Thyroid gland (tissue), 4 donors: ENCODE data around the gene NKD1.

ENCODE experiments used
- POLR2A ChIP-seq, 2 donors: fragments of 450-650 bp; IDR thresholded peaks; one replicate each; pipeline ENCODE4 v1.6.1; 2017; ENCODE audit warnings: antibody characterized with exemption in 2 of 2, mild to moderate bottlenecking in 2 of 2, moderate library complexity in 1 of 2
- TF ChIP-seq, protein P1 (sequence below), 6 experiments: fragments of 200-600 bp in 3 of 6; fragments of 450-650 bp in 3 of 6; sonication (generic) in 3 of 6; IDR thresholded peaks; one replicate each; pipeline ENCODE4 v1.5.1; 2016 to 2019; ENCODE audit warnings: antibody characterized with exemption in 6 of 6, mild to moderate bottlenecking in 2 of 6, inconsistent platforms in 1 of 6, moderate library complexity in 1 of 6

DNA sequence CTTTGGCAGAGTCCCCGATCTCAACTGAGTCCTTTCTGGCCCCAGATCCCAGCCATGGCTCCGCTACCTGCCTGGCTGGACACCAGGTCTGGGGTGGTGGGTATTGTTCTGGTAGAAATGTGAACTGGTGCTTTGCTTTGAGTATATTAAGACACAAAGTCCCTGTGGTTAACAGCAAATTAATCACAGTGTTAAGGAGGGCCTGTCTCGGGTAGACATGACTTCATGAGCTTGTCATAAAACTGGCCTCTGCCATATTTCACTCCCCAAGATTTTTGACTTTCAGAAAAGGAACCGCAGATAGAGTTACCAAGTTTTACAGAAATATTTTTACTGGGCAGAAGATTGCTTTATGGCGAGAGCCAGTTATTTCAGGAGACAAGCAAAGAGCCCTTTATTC is 19.5 kb downstream of the NKD1 start:
- TF ChIP-seq, protein P1, sequence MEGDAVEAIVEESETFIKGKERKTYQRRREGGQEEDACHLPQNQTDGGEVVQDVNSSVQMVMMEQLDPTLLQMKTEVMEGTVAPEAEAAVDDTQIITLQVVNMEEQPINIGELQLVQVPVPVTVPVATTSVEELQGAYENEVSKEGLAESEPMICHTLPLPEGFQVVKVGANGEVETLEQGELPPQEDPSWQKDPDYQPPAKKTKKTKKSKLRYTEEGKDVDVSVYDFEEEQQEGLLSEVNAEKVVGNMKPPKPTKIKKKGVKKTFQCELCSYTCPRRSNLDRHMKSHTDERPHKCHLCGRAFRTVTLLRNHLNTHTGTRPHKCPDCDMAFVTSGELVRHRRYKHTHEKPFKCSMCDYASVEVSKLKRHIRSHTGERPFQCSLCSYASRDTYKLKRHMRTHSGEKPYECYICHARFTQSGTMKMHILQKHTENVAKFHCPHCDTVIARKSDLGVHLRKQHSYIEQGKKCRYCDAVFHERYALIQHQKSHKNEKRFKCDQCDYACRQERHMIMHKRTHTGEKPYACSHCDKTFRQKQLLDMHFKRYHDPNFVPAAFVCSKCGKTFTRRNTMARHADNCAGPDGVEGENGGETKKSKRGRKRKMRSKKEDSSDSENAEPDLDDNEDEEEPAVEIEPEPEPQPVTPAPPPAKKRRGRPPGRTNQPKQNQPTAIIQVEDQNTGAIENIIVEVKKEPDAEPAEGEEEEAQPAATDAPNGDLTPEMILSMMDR (IDR thresholded peaks at IDR 0.05) = no peak
- no peak for TF ChIP-seq POLR2A (IDR thresholded peaks at IDR 0.05)
